Neural cell (in vitro differentiated cells): ENCODE results near the gene MPND. TPM values are rescaled to one million over a fixed set of nuclear protein-coding genes. Genes with fewer than 3 reads are reported as not detected.
A peak's percentile ranks its signal among the peaks of the same experiment; 100 is the strongest.

Experiments used
- H2AFZ ChIP-seq: fragments of 200-600, 300-800 bp; sonication (generic), shearing (Covaris generic); 2 replicates; pipeline ENCODE4 v1.6.0; 2014; ENCODE audit warnings: low read depth, mild to moderate bottlenecking, antibody characterized with exemption, low read length, moderate library complexity
- H3F3A ChIP-seq: fragments of 200-600 bp; shearing (Covaris generic); 2 replicates; pipeline ENCODE4 v1.6.1; 2016; ENCODE audit warnings: mild to moderate bottlenecking, moderate library complexity, mixed read lengths, antibody characterized with exemption, low read length; ENCODE audit not compliant: insufficient read depth, poor library complexity, severe bottlenecking
- H3K27ac ChIP-seq: fragments of 200-600, 300-800 bp; sonication (generic), shearing (Covaris generic); 2 replicates; pipeline ENCODE4 v1.5.1; 2014; ENCODE audit warnings: mild to moderate bottlenecking, low read length, moderate library complexity
- H3K27me3 ChIP-seq: fragments of 300-800, 200-600 bp; sonication (generic), shearing (Covaris generic); 2 replicates; pipeline ENCODE4 v1.6.0; 2014; ENCODE audit warnings: mild to moderate bottlenecking, low read depth, low read length, moderate library complexity; ENCODE audit not compliant: insufficient read depth
- H3K36me3 ChIP-seq: fragments of 300-800, 200-600 bp; sonication (generic), shearing (Covaris generic); 2 replicates; pipeline ENCODE4 v1.5.1; 2014; ENCODE audit warnings: mild to moderate bottlenecking, antibody characterized with exemption, low read length, moderate library complexity; ENCODE audit not compliant: insufficient read depth
- H3K4me2 ChIP-seq: fragments of 300-800, 200-600 bp; sonication (generic), shearing (Covaris generic); 2 replicates; pipeline ENCODE4 v1.6.0; 2014; ENCODE audit warnings: mild to moderate bottlenecking, low read length
- H3K4me3 ChIP-seq: fragments of 300-800, 200-600 bp; sonication (generic), shearing (Covaris generic); 2 replicates; pipeline ENCODE4 v1.5.1; 2014; ENCODE audit warnings: mild to moderate bottlenecking, low read length, moderate library complexity
- H3K79me2 ChIP-seq: fragments of 200-600 bp; shearing (Covaris generic); replicated peaks from 2 replicates; pipeline ENCODE4 v1.6.0; 2014; ENCODE audit warnings: mild to moderate bottlenecking, low read length, moderate library complexity; ENCODE audit not compliant: insufficient read depth
- H3K9ac ChIP-seq: fragments of 300-800, 200-600 bp; sonication (generic), shearing (Covaris generic); 2 replicates; pipeline ENCODE4 v1.6.1; 2016; ENCODE audit warnings: mild to moderate bottlenecking, low read length, mixed read lengths
- H3K9me2 ChIP-seq: fragments of 200-600 bp; shearing (Covaris generic); 2 replicates; pipeline ENCODE4 v1.6.1; 2016; ENCODE audit warnings: mild to moderate bottlenecking, low read length, mixed read lengths; ENCODE audit not compliant: insufficient read depth
- H3K9me3 ChIP-seq: fragments of 200-600, 300-800 bp; sonication (generic), shearing (Covaris generic); 2 replicates; pipeline ENCODE4 v1.6.1; 2016; ENCODE audit warnings: mild to moderate bottlenecking, mixed run types, low read length, moderate library complexity, mixed read lengths
- H4K20me1 ChIP-seq: fragments of 200-600 bp; shearing (Covaris generic); 2 replicates; pipeline ENCODE4 v1.6.1; 2016; ENCODE audit warnings: mild to moderate bottlenecking, mixed run types; ENCODE audit not compliant: insufficient read depth
- CTCF ChIP-seq: fragments of 450-650 bp; IDR thresholded peaks from 2 replicates; pipeline ENCODE4 v1.5.1; 2014; ENCODE audit warnings: antibody characterized with exemption, mild to moderate bottlenecking, moderate library complexity; ENCODE audit not compliant: poor library complexity, severe bottlenecking
- EP300 ChIP-seq: fragments of 450-650 bp; conservative IDR thresholded peaks from 2 replicates; pipeline ENCODE4 v1.6.1; 2014; ENCODE audit warnings: antibody characterized with exemption, mild to moderate bottlenecking, moderate library complexity; ENCODE audit not compliant: poor library complexity, severe bottlenecking
- EZH2 ChIP-seq: fragments of 200-600, 300-800 bp; shearing (Covaris generic), sonication (generic); IDR thresholded peaks from 2 replicates; pipeline ENCODE4 v1.6.1; 2014; ENCODE audit warnings: antibody characterized with exemption, low read length, borderline replicate concordance, mild to moderate bottlenecking; ENCODE audit not compliant: insufficient read depth, poor library complexity, severe bottlenecking
- MXI1 ChIP-seq: fragments of 450-650 bp; conservative IDR thresholded peaks from 2 replicates; pipeline ENCODE4 v1.6.1; 2014; ENCODE audit warnings: antibody characterized with exemption, mild to moderate bottlenecking; ENCODE audit not compliant: poor library complexity, severe bottlenecking
- POLR2AphosphoS5 ChIP-seq: IDR thresholded peaks from 2 replicates; pipeline ENCODE4 v1.6.1; 2012
- RAD21 ChIP-seq: fragments of 450-650 bp; conservative IDR thresholded peaks from 2 replicates; pipeline ENCODE4 v1.6.1; 2014; ENCODE audit warnings: antibody characterized with exemption, mild to moderate bottlenecking, moderate library complexity
- REST ChIP-seq: IDR thresholded peaks from 2 replicates; pipeline ENCODE4 v1.6.1; 2012; ENCODE audit warnings: borderline replicate concordance
- SMC3 ChIP-seq: fragments of 450-650 bp; conservative IDR thresholded peaks from 2 replicates; pipeline ENCODE4 v1.6.1; 2014; ENCODE audit warnings: antibody characterized with exemption, mild to moderate bottlenecking, moderate library complexity; ENCODE audit not compliant: poor library complexity
- TAF1 ChIP-seq: IDR thresholded peaks from 2 replicates; pipeline ENCODE4 v1.6.1; 2012; ENCODE audit warnings: low read depth
- polyA plus RNA-seq: library from polyadenylated mRNA; depleted of rRNA; stranded (reverse); fragments of >200 nt; gene quantifications from 2 replicates; pipeline ENCODE4 v1.2.3, GENCODE V29; 2014

Gene MPND
- polyA plus RNA-seq, 1 donor from 2014 or later = 34.8 TPM

GRCh38 chr19:4359627-4360000, 16.3 kb downstream of the MPND start:
- H3K27me3 ChIP-seq = no peaks in the 10 kb centered on the region
- H3K4me3 ChIP-seq = no peak overlapping the region
- H3K36me3 ChIP-seq = no peaks in the 10 kb centered on the region
- no peaks in the 10 kb centered on the region for H3K9me3 ChIP-seq
- no peak overlapping the region for H3K27ac ChIP-seq
- no peak overlapping the region for H3K4me2 ChIP-seq
- no peaks in the 10 kb centered on the region for H4K20me1 ChIP-seq
- TF ChIP-seq MXI1 = no peak
- no peak for TF ChIP-seq REST
- peak; percentile 6 for TF ChIP-seq POLR2AphosphoS5
- TF ChIP-seq TAF1 = no peak
- TF ChIP-seq EZH2 = no peak
- no peak for TF ChIP-seq SMC3
- no peak overlapping the region for H2AFZ ChIP-seq
- no peaks in the 10 kb centered on the region for H3F3A ChIP-seq
- H3K9me2 ChIP-seq = no peaks in the 10 kb centered on the region
- no peak overlapping the region for H3K9ac ChIP-seq
- no peaks in the 10 kb centered on the region for H3K79me2 ChIP-seq

GRCh38 chr19:4360081-4360569, 16.8 kb downstream of the MPND start:
- Histone ChIP-seq H3K36me3 (no peaks in the 10 kb centered on the region), H3K4me2 (no peak overlapping the region), H3K27me3 (no peaks in the 10 kb centered on the region), H3F3A (no peaks in the 10 kb centered on the region), H3K27ac (no peak overlapping the region), H4K20me1 (no peaks in the 10 kb centered on the region), H3K9me2 (no peaks in the 10 kb centered on the region), H3K9ac (no peak overlapping the region), H3K79me2 (no peaks in the 10 kb centered on the region), H2AFZ (no peak overlapping the region), H3K4me3 (no peak overlapping the region), H3K9me3 (no peaks in the 10 kb centered on the region)
- TF ChIP-seq SMC3 = no peak
- no peak for TF ChIP-seq TAF1
- TF ChIP-seq CTCF = no peak
- TF ChIP-seq POLR2AphosphoS5 = peak; percentile 1
- no peak for TF ChIP-seq EZH2

GRCh38 chr19:4360641-4361151, 17.3 kb downstream of the MPND start:
- no peak overlapping the region for H2AFZ ChIP-seq
- H3K36me3 ChIP-seq = no peaks in the 10 kb centered on the region

More at GRCh38 chr19:4360641-4361151, 17.3 kb downstream of the MPND start:
- Histone ChIP-seq H3K79me2 (no peaks in the 10 kb centered on the region), H3F3A (no peaks in the 10 kb centered on the region), H3K9me3 (no peaks in the 10 kb centered on the region), H3K27ac (no peak overlapping the region), H3K4me2 (no peak overlapping the region), H3K4me3 (no peak overlapping the region), H3K9me2 (no peaks in the 10 kb centered on the region), H4K20me1 (no peaks in the 10 kb centered on the region), H3K9ac (no peak overlapping the region), H3K27me3 (no peaks in the 10 kb centered on the region)
- TF ChIP-seq MXI1 (no peak), CTCF (no peak), POLR2AphosphoS5 (no peak), REST (no peak), EP300 (no peak), TAF1 (no peak), SMC3 (no peak), EZH2 (no peak), RAD21 (no peak)
